Gastrocnemius medialis (tissue), 4 donors: ENCODE measurements around the gene RNU1-1.

Experiments used
- CTCF ChIP-seq, 5 experiments: fragments of 450-650 bp in 3 of 5; fragments of 200-600 bp in 2 of 5; sonication (generic) in 2 of 5; IDR thresholded peaks in 4 of 5; conservative IDR thresholded peaks in 1 of 5; 1 replicate in 4 of 5; 2 replicates in 1 of 5; pipeline ENCODE4 v1.5.1; 2016 to 2019; ENCODE audit warnings: antibody characterized with exemption in 5 of 5, mild to moderate bottlenecking in 3 of 5, moderate library complexity in 3 of 5
- POLR2A ChIP-seq, 2 donors: fragments of 450-650 bp; IDR thresholded peaks; one replicate each; pipeline ENCODE4 v1.6.1; 2017; ENCODE audit warnings: antibody characterized with exemption in 2 of 2, mild to moderate bottlenecking in 2 of 2, moderate library complexity in 2 of 2

- TF ChIP-seq CTCF (IDR thresholded peaks at IDR 0.05 in 4 of 5, conservative IDR thresholded peaks at IDR 0.05 in 1 of 5) (no peak), POLR2A (IDR thresholded peaks at IDR 0.05) (no peak)
Measured at GRCh38 chr1:16484501-16484835, 29.6 kb downstream of the RNU1-1 start.
